HG02885 (cell line): ENCODE data around the gene PKIB.
"Not testable (repeated sequence)": the region's sequence is repeated elsewhere in the genome, so short reads cannot be mapped to it uniquely, and the experiment has no call there.

Experiments
- ATAC-seq: cut with Tn5 transposase; IDR thresholded peaks from one replicate; pipeline ENCODE4 v1.9.1; 2021; ENCODE audit warnings: mild to moderate bottlenecking; ENCODE audit not compliant: unreplicated experiment, poor library complexity

PKIB gene

DNA sequence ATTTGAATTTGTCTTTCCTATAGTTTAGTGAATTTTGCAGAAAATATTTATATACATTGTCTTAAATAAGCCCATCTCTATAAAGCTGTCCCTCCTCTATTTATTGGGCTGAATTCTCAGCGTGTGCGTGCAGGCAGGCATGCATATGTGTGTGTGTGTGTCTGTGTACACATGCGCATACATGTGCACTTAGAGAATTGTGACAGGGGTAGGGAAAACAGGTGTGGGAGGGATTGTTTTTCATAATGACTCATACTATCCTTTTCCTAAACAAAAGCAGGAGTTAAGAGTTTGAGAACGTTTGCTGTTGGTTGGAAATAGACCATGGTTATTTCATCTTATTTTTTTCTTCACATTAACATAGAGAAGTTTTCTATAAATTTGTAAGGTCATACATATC lies 126.0 kb downstream of the PKIB start:
- ATAC-seq, result no peak

- ATAC-seq, result no peak
Measured at GRCh38 chr6:122736616-122737015, 126.4 kb downstream of the PKIB start.

DNA sequence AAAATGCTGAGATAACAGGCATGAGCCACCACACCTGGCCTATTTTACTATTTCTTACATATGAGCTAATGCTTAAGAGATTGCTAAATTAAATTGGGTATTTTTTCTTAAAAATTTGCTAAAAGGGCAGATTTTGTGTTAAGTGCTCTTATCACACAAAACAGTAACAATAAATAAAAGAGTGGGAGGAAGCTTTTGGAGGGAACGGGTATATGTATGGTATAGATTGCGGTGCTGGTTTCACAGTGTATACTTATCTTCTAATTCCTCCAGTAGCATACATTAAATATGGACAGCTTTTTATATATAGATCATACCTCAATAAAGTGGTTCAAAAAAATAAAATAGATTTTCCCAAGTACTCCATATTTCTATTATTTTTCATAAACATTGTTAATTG lies 129.9 kb downstream of the PKIB start:
- no peak for ATAC-seq

DNA sequence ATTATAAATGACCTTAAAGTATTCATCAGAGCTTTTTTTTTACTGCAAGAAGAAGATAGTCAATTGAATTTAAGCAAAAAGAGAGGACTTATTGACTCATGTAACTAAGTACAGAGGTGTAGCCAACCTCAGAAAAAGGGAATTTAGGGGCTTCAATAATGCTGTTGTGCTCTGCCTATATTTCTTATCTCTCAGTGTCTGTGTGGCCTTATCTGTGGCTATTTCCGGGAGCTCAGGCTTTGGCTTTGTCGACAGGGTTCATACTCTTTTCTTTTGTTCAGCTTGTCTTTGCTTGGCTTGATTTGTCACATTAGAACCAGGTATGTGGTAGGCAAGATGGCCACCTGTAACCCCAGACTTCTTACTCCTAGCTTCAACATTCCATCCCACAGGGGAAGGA lies 130.7 kb downstream of the PKIB start:
- ATAC-seq, result no peak

DNA sequence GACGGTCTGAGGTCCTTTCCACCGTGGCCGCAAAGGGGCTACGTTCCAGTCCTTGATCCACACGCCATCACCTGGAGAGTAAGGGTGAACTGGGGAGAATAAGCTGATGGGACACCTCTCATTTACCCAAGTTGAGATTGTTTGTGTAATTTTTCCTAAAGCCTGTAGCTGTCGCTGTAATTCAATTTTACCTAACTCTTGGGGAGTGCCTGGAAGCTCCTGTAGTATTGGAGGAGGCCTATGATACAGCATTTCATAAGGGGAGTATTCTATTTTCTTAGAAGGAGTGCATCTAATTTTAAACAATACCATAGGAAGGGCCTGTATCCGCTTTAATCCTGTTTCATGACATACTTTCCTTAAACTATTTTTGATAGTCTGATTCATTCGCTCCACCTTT lies 134.0 kb downstream of the PKIB start:
- not testable (repeated sequence) for ATAC-seq

DNA sequence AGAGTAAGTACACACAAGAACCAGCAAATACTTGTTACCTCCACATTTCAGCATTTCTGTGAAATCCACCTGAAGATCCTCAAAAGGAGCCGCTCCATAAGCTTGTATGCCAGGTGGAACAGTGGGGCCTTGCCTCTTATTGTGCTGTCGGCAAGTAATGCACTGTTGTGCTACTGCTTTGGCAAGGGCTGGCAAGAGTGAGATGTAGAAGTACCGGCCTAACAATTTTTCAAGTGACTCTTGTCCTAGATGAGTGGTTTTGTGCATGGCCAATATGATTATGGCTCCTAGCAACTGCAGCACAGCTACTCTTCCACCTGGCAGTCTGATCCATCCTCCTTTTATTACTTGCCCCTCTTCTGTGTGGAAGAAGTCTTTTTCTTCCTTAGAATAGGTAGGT lies 134.7 kb downstream of the PKIB start:
- not testable (repeated sequence) for ATAC-seq

GRCh38 chr6:122746688-122747087 lies 136.5 kb downstream of the PKIB start:
- no peak for ATAC-seq

DNA sequence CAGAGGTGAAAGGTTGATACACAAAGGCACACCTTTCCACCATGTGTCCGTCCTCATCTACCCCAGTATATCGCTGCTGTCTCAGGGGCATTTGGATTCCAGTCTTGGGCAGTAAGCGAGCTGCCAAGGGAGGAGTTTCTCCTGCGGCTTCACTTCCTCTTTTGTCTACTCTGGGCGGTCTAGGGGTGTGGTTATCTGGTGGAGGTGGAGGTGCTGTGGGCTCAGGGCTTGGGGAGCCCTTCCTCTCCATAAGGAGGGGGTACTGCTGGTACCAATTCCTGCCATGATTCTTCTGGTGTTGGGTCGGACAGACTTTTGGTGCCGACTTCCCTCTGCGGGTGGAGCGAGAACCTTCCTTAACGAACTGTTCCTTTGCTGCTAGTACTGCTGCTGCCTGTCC lies 137.4 kb downstream of the PKIB start:
- peak; percentile 30 for ATAC-seq

DNA sequence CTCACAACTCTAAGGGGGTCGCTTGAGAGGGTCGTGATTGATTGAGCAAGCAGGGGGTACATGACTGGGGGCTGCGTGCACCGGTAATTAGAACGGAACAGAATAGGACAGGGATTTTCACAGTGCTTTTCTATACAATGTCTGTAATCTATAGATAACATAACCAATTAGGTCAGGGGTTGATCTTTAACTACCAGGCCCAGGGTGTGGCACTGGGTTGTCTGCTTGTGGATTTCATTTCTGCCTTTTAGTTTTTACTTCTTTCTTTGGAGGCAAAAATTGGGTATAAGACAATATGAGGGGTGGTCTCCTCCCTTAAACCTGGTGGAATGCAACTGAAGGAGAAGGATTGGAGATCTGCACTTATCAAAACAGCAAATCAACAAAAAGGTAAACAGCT lies 138.7 kb downstream of the PKIB start:
- ATAC-seq, result not testable (repeated sequence)

GRCh38 chr6:122749451-122750050 lies 139.3 kb downstream of the PKIB start:
- peak; percentile 24 for ATAC-seq

DNA sequence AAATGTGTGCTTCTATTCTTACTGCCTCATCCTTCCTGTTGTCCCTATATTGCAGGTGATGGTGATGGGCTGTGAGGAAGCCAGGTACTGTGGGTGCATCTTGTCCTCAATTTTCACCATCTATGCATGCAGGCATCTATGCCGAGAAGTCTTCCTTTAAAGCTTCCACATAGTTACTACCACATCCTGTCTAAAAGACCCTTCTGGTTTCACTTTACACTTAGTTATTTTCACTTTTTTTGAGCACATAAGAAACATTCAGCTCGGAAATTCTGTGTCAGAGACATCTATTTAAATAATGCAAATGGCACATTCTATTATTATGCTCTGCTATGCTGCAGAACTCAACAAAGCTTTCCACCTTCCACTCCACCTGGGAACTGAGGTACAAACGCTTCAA lies 141.1 kb downstream of the PKIB start:
- peak; percentile 80 for ATAC-seq

- peak; percentile 21 for ATAC-seq
Measured at GRCh38 chr6:122752459-122752858, 142.3 kb downstream of the PKIB start.

DNA sequence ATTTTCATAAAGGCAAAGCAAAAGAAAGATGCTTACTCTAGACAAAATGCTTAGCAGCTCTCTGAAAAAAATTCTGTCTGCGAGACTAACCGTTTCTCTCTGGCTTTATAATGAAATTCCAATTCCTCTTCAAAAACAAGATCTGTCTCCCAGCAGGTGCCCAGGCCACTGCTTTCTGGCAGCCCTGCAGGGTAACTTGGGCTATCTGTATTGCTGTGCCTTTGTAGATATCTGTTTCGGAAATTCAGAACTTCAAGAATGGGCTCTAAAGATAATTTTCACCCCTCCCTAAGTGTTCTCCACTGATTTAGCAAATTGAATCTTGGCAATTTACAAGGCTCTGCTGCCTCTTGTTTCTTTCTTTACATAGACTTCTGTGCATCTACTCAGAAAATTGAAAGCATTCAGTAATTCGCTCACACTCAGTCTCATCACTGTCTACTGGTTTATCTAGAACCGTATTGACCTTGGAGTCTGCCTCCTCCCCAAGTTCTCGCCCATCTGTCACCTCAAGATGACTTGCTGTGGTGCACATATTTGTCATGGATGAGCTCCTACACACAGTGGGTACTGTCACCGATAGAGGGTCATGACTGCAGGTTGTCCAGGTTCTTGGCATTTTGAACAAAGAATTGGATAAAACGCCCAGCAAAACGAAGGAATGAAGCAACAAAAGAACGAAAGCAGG lies 142.9 kb downstream of the PKIB start:
- no peak for ATAC-seq

DNA sequence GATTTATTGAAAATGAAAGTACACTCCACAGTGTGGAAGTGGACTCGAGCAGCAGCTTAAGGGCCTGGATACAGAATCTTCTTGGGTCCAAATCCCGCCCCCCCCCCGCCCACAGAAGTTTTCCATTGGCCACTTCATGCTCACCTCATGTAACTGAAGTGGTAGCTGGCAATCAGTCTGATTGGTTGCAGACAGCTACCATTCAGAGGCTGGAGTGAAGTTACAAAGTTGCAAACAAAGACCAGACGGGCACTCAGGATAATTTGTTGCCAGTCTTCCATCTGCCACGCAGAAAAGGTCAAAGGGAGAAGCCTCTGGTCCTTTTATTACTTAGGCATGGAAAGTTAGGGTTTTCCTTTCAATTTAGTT lies 143.5 kb downstream of the PKIB start:
- no peak for ATAC-seq

GRCh38 chr6:122754191-122754731 lies 144.1 kb downstream of the PKIB start:
- ATAC-seq, result no peak

DNA sequence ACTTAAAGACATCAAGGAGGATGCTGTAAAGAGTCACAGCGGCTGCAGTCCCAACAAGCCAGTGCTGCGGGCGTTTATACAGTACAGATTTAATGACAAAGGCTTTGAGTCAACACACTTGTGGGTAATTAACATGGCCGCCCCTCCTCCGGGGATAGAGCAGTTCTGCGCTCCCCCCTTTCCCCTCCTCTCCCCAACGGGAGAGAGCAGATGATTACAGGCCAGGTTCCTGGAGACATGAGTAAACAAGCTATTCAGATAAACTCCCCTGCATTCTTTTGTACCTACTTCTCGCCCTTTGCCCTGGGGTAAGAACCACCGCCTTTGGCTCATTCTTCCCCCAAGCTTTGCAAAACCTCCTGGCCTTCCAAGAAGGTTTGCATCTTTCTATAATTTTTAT lies 145.7 kb downstream of the PKIB start:
- no peak for ATAC-seq

DNA sequence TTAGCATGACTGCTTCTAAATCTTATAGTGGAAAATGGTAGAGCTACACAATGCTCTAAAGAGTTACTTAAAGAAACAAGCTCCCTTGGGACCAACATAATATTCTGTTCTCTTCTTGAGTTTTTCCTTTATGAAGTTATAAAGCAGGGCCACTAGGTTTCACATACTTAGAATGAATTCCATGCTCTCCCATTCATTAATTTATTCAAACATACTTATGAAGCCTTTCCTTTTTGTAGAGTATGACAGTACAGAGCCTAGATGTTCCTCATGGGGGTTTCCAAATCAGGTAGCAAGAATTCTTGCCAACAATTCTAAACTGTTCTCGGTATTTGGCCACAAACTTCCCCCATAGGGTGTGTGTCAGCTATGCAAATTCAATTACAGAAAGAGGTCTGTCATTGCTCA lies 148.7 kb downstream of the PKIB start:
- peak; percentile 98 for ATAC-seq

GRCh38 chr6:122760330-122760729 lies 150.1 kb downstream of the PKIB start:
- no peak for ATAC-seq

GRCh38 chr6:122766256-122766655 lies 156.1 kb downstream of the PKIB start:
- ATAC-seq, result no peak

DNA sequence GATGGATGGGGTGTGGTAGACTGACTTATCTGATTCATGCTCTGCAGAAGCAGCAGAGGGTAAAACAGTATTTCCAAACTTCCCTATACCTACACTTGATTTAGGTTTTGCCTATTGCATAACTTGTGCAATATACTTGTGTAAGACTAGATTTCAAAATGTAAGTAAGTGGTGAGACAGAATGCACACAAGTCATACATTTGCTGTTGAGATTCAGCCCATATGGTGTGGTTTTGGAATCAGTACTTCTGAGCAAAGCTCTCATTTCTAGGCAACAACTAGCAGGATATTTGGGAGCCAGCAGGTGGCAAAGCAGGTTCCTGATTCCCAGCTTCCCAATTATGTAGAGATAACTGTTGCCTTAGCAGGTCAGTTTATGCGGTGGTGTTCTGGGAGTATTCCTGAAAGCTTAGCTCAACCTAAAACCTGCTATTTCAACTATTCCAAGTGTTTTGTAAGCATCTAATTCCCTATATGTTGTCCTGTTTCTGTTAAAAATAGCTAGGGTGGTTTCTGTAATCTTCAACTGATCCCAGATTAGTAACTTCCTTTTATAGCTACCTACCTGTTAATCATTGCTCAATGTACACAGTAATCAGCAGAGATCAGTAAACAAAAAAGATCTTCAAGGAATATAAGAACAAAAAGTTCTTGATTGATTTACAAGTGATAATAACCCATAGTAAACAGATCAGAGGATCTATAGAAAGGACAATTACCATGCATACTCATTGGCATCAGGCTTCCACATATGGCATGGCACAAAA lies 160.8 kb downstream of the PKIB start:
- no peak for ATAC-seq

DNA sequence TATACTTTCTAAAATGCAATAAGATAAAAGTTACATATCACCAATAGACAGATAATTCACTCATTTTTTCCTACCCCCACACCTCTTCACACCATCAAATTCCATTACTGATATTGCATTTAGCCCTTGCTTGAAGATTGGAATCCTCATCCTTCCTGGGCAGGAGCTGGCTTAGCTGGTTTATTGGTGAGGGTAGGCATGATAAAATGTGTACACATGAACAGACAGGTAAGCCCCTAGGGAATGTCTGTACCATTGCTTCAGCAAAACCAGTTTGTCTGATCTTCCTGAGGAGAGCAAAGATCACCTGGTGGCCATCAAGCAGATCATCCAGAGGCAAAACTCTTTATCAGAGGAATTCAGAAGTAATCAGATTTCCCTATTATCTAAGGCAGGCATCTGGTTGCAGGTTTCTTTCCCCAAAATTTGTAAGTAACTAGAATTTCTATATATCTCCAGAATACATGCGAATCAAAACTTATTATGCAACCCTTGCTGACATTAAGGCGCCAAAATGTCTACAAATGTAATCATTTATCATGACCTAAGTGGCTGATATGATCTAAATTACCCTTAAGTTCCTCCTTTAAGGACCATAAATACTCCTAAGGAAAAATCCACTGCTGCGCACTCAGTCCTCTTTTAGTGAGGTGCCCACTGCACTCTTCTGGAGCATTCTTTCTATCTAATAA lies 162.7 kb downstream of the PKIB start:
- ATAC-seq, result no peak
